IPS-NIHi11 (cell line): ENCODE results near the gene TMEM164.
A peak's percentile ranks its signal among the peaks of the same experiment; 100 is the strongest.

ENCODE experiments used
- DNase-seq: peaks from one replicate; pipeline ENCODE4 v3.0.0; 2012; ENCODE audit warnings: mixed read lengths, low spot score

The TMEM164 gene

DNA sequence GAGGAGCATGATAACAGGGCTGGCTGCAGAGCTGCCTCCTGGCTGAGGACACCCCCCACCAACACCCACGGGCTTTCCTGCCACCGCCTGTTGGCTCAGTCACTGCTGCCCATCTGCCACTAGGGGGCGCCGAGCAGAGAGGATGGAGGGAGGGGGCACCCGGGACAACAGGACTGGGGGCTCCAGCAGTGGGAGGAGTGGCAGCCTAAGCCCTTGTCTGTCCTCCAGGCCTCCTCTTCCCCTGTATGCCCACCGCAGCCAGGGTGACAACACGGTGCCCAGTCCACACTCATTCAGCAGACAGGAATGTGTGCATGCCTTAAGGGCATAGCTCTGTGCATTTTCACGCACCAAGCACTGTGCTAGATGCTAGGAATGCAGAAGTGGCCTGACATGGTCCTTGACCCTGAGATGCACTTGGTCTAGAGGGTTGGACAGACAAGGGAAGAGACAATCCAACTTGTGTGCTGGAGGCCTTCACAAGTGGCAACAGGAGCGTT, 165.1 kb downstream of the TMEM164 start:
- DNase-seq, result peak; percentile 76

DNA sequence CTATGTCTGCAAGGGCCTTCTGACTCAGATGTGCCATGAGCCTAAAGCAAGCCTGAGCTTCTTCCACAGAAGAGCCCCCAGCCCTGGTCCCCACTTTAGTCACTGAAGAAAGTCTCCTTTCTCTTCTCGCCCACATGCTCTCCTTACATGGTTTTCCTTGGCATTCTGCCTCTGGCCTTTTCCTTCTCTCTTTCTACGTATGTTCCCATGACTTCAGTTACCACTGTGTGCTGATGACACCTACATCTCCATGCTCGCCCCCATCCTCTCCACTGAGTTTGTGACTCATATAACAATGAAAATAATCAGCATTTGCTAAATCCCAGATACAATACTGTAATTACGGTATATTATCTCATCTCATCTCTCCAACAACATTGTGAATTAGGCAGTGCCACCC, 165.7 kb downstream of the TMEM164 start:
- DNase-seq, result no peak

- DNase-seq, result no peak
Measured at GRCh38 chrX:110170029-110170428, 167.1 kb downstream of the TMEM164 start.

- DNase-seq, result no peak
Measured at GRCh38 chrX:110171442-110171841, 168.5 kb downstream of the TMEM164 start.

GRCh38 chrX:110172215-110172614, 169.3 kb downstream of the TMEM164 start:
- no peak for DNase-seq

- DNase-seq, result no peak
Measured at GRCh38 chrX:110173192-110174175, 170.6 kb downstream of the TMEM164 start.

GRCh38 chrX:110175146-110175545, 172.2 kb downstream of the TMEM164 start:
- no peak for DNase-seq

DNA sequence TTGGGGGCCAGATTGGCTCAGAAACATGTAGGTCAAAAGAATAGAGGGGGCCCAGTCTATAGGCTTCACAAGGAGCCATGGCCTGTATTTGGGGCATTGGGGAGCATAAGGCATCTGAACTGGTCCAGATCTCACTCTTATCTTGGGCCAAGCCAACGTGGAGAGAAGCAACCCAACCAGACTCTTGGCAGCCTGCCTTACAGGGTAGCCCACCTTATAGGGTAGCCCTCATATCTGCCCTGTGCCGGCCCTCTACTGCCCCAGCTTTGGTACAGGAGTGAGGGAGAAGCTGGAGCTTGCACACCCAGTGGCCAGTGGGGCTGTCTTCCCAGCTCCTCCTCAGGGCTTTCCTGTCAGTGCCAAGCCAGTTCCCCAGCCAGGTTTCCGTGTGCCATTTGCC, 172.8 kb downstream of the TMEM164 start:
- DNase-seq, result no peak

DNA sequence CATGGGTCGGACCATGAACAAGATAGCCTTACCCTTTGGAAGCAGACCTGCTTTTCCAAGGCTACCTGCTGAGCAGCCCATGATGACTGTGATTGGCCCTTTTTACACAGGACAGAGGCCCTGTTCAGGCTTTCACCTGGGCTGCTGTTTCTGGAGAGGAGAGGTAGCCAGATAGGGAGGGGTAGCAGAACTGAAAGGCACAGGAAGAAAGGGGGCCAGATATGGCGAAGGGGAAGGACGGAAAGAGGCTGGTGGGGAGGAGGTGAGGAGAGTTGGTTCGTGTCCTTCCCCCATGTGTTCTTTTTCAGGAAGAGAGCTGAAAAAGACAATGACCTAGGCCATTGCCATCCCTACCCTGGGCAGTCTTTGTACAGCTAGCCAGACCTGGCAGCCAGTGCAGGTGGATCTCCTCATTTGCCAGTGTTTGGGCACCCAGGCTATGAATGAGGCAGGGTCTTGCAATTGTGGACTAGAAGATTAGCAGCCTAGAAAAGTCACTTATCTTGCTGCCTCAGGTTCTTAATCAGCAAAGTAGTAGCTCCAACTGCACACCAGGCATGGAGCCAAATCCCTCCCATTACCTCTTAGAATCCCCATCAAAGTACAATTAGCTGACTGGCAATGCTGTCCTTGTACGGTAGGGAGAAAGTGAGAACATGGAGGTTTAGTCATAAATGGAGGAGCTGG, 175.4 kb downstream of the TMEM164 start:
- DNase-seq, result no peak

- DNase-seq, result no peak
Measured at GRCh38 chrX:110180176-110180927, 177.4 kb downstream of the TMEM164 start.

DNA sequence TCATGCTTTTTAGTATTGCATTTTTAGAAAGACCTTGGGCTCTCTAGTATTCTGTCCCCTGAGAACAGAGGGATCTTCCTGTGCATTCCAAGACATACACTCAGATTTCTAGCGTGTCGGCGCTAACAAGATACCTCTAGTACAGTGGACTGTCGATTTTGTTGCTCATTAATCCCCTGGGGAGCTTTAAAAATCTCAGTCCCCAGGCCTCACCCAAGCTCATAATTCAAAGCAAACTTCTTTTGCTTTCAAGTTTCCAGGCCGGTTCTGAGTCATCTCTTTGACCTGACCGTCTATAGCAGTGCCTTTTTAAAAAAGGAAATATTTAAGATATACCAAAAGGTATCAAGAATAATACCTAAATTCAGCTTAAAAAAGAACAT, 178.0 kb downstream of the TMEM164 start:
- no peak for DNase-seq

- no peak for DNase-seq
Measured at GRCh38 chrX:110181459-110182137, 178.7 kb downstream of the TMEM164 start.

GRCh38 chrX:110182362-110182761, 179.4 kb downstream of the TMEM164 start:
- no peak for DNase-seq

DNA sequence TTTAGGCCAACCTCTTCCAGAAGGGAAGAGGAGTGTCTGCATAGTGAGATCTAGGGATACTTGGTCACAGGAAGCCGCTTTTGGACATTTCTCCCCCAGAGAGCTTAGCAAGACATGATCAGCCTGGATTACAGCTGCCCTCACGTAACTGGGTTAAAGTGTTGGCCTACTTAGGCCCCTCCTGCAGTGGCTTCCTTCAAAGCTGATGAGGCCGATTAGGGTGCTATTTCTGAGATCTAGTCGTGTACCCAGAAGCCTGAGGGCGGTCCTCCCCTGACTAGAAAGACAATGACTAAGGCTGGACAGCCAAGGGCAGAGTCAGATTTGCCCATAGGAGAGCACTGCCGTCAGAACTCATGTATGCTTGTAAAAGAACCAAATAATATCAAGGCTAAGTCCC, 180.0 kb downstream of the TMEM164 start:
- no peak for DNase-seq

GRCh38 chrX:110183314-110183713, 180.4 kb downstream of the TMEM164 start:
- DNase-seq, result no peak

DNA sequence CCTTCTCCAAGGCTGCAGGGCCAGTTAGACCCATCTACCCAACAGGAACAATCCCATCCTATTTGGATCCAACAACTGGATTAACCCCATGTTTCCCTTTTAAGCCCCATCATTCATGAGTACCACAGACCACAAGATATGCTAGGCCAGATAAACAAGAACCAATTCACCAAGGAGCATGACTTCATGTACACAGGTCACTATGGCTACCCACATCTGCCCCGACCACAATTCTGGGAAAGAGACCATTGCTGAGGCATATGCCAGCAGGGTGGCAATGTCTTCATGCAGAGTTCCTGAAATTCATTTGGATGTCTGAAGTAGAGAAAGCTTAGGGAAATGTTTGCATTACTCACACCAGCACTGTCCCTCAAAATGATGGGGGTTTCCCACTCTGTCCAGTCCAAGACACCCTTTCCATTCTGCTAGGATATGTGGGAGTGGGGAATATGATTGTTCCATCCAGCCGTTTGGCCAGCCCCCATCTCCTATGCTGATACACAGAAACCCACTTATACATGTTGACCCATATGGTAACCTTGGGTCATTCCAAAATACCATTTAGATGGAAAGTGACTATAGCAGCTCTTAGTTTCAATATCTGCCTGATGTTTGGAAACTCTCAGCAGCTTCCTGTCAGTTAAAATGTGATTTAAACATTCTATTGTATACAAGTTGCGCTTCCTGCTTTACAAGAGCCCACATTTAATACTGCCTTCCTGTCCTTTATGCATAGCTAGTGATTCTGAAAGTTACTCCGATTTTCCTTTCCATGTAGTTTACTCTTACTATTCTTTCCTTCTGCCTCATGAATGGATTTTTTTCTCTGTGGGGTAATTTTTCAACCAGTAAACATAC, 186.0 kb downstream of the TMEM164 start:
- DNase-seq, result no peak

- no peak for DNase-seq
Measured at GRCh38 chrX:110192516-110192915, 189.6 kb downstream of the TMEM164 start.

- DNase-seq, result no peak
Measured at GRCh38 chrX:110194977-110195376, 192.1 kb downstream of the TMEM164 start.

- DNase-seq, result no peak
Measured at GRCh38 chrX:110201799-110202198, 198.9 kb downstream of the TMEM164 start.

DNA sequence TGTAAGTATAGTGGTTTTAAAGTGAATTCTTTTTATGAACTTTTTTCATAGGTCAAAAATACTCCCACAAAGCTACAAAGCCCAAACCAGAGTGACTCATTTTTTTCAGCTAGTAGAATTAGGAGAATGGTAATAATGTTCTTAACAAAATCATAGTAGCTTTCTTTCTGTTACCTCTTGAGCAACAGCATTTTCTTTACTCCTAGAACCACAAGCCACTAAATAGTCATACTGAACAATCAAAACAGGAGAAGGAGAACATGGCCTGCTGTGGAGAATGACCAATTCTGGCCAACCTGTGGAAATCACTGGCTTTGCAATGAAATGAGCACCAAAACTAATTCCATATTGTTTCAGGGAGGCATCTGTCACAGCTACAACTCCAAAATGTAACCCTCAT, 202.1 kb downstream of the TMEM164 start:
- DNase-seq, result no peak

DNA sequence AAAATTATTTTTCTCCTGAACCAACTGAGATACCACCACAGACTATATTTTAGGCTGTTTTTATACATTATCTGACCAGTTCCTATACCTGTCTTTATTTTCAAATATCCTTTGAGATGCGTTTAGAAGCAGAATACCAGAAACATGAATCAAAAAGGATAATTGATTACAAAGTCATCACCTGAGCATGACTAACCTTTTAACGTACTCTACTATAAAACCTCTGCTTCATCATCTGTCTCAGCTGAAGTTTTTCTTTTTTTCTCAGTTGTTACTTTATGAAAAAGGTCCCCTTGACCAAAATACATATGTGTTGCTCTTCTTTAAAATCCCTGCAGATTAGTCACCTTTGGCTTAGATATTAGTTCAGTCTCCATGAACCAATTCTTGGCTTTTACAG, 205.2 kb downstream of the TMEM164 start:
- no peak for DNase-seq
